ENCODE results near the gene GATD1.

GRCh38 chr11:788009-788640 lies 10.8 kb upstream of the GATD1 start:
- TF ChIP-seq CTCF (IDR thresholded peaks at IDR 0.05) = no peak
- no peak for TF ChIP-seq POLR2A (IDR thresholded peaks at IDR 0.05)

Measured in esophagus squamous epithelium (tissue), 4 donors.